ENCODE data around the gene TAF3.

TAF3 gene

GRCh38 chr10:7813481-7813880 lies 4.8 kb upstream of the TAF3 start:
- DNase-seq, result no peak

- no peak for DNase-seq
Observed at GRCh38 chr10:7817576-7817975, 729 bp upstream of the TAF3 start.

GRCh38 chr10:7817984-7818294 lies 366 bp upstream of the TAF3 start:
- DNase-seq, result no peak

- peak in 1 of 2 experiments; percentile 51 for DNase-seq
Observed at GRCh38 chr10:7819121-7819460, 786 bp downstream of the TAF3 start.

GRCh38 chr10:7824251-7824650 lies 5.9 kb downstream of the TAF3 start:
- no peak for DNase-seq

GRCh38 chr10:7826971-7827370 lies 8.7 kb downstream of the TAF3 start:
- DNase-seq, result peak in 1 of 2 experiments; percentile 9

GRCh38 chr10:7829289-7829834 lies 11.1 kb downstream of the TAF3 start:
- no peak for DNase-seq

GRCh38 chr10:7832060-7832459 lies 13.8 kb downstream of the TAF3 start:
- DNase-seq, result no peak

GRCh38 chr10:7833210-7833609 lies 14.9 kb downstream of the TAF3 start:
- no peak for DNase-seq

- DNase-seq, result no peak
Observed at GRCh38 chr10:7834262-7834661, 16.0 kb downstream of the TAF3 start.

- DNase-seq, result no peak
Observed at GRCh38 chr10:7836571-7836970, 18.3 kb downstream of the TAF3 start.

GRCh38 chr10:7846591-7846990 lies 28.3 kb downstream of the TAF3 start:
- DNase-seq, result no peak

GRCh38 chr10:7853226-7853842 lies 35.0 kb downstream of the TAF3 start:
- DNase-seq, result no peak

- DNase-seq, result no peak
Observed at GRCh38 chr10:7853890-7854289, 35.6 kb downstream of the TAF3 start.

GRCh38 chr10:7855205-7855604 lies 36.9 kb downstream of the TAF3 start:
- no peak for DNase-seq

- DNase-seq, result no peak
Observed at GRCh38 chr10:7856678-7857077, 38.4 kb downstream of the TAF3 start.

- DNase-seq, result no peak
Observed at GRCh38 chr10:7857262-7857661, 39.0 kb downstream of the TAF3 start.

GRCh38 chr10:7861509-7862120 lies 43.3 kb downstream of the TAF3 start:
- DNase-seq, result peak in 1 of 2 experiments; percentile 5

- DNase-seq, result no peak
Observed at GRCh38 chr10:7862121-7862514, 43.8 kb downstream of the TAF3 start.

GRCh38 chr10:7866176-7866575 lies 47.9 kb downstream of the TAF3 start:
- no peak for DNase-seq

- DNase-seq, result peak in 1 of 2 experiments; percentile 26
Observed at GRCh38 chr10:7872041-7872442, 53.7 kb downstream of the TAF3 start.

- DNase-seq, result no peak
Observed at GRCh38 chr10:7874864-7875263, 56.6 kb downstream of the TAF3 start.

GRCh38 chr10:7876541-7877127 lies 58.3 kb downstream of the TAF3 start:
- no peak for DNase-seq

GRCh38 chr10:7881119-7881518 lies 62.8 kb downstream of the TAF3 start:
- DNase-seq, result no peak

GRCh38 chr10:7886056-7886455 lies 67.8 kb downstream of the TAF3 start:
- DNase-seq, result no peak

Measured in SW 1271 (cell line).